ENCODE measurements around the gene RNPEPL1.
"Not testable (repeated sequence)": the region's sequence is repeated elsewhere in the genome, so short reads cannot be mapped to it uniquely, and the experiment has no call there.

RNPEPL1 gene

GRCh38 chr2:240567872-240568677 is at the start of gene RNPEPL1:
Gene RNPEPL1, plus strand, starts transcription at chr2:240568484. Its CDS starts 103 bp downstream, at chr2:240568587.
- DNase-seq = peak; percentile 40

GRCh38 chr2:240518981-240519380 is 49.3 kb upstream of the RNPEPL1 start:
- DNase-seq = no peak

- DNase-seq = no peak
These were observed 48.7 kb upstream of the RNPEPL1 start for GRCh38 chr2:240519396-240520129.

- no peak for DNase-seq
These were observed 47.9 kb upstream of the RNPEPL1 start for GRCh38 chr2:240520130-240520973.

GRCh38 chr2:240520974-240521350 is 47.3 kb upstream of the RNPEPL1 start:
- DNase-seq = no peak

- not testable (repeated sequence) for DNase-seq
These were observed 46.4 kb upstream of the RNPEPL1 start for GRCh38 chr2:240521885-240522284.

GRCh38 chr2:240522406-240522805 is 45.9 kb upstream of the RNPEPL1 start:
- DNase-seq = no peak

GRCh38 chr2:240523451-240524281 is 44.6 kb upstream of the RNPEPL1 start:
- DNase-seq = no peak

GRCh38 chr2:240524963-240525718 is 43.1 kb upstream of the RNPEPL1 start:
- DNase-seq = no peak

- no peak for DNase-seq
These were observed 42.5 kb upstream of the RNPEPL1 start for GRCh38 chr2:240525802-240526201.

- no peak for DNase-seq
These were observed 41.8 kb upstream of the RNPEPL1 start for GRCh38 chr2:240526521-240526920.

- DNase-seq = no peak
These were observed 41.0 kb upstream of the RNPEPL1 start for GRCh38 chr2:240527153-240527750.

- no peak for DNase-seq
These were observed 39.8 kb upstream of the RNPEPL1 start for GRCh38 chr2:240528406-240529040.

- no peak for DNase-seq
These were observed 38.8 kb upstream of the RNPEPL1 start for GRCh38 chr2:240529344-240529999.

- DNase-seq = no peak
These were observed 38.1 kb upstream of the RNPEPL1 start for GRCh38 chr2:240530181-240530580.

- no peak for DNase-seq
These were observed 37.2 kb upstream of the RNPEPL1 start for GRCh38 chr2:240531038-240531437.

GRCh38 chr2:240532031-240532775 is 36.1 kb upstream of the RNPEPL1 start:
- DNase-seq = no peak

GRCh38 chr2:240538031-240538780 is 30.1 kb upstream of the RNPEPL1 start:
- DNase-seq = no peak

- not testable (repeated sequence) for DNase-seq
These were observed 29.2 kb upstream of the RNPEPL1 start for GRCh38 chr2:240539101-240539500.

All from NCI-H526 treated with DMSO at 0.1 percent for 48 hours (cell line).